Superior temporal gyrus (tissue), 1 donor: ENCODE results near the gene TINAG.

Source experiments
- DNase-seq: peaks from one replicate; pipeline ENCODE4 v3.0.0-alpha.2; 2016; ENCODE audit errors: extremely low spot score

Gene TINAG

DNA sequence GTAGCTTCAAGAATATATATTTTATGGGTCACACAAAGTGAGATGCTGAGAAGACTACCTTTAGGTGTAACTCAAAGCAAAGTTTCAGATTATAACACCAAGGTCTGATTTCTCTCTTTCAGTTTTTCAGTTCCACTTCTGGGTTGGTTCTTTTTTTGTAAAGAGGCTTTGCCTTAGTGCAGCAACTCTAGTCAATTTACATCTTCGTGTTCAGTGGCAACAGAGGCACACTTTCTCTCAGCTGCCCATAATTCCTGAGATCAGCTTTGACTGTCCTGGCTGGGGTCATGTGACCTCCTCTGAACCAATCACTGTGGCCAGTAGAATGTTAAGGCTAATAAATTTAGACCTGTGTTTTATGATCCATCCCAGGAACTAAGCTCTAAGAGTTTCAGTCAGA lies 120.2 kb downstream of the TINAG start:
- no peak for DNase-seq

DNA sequence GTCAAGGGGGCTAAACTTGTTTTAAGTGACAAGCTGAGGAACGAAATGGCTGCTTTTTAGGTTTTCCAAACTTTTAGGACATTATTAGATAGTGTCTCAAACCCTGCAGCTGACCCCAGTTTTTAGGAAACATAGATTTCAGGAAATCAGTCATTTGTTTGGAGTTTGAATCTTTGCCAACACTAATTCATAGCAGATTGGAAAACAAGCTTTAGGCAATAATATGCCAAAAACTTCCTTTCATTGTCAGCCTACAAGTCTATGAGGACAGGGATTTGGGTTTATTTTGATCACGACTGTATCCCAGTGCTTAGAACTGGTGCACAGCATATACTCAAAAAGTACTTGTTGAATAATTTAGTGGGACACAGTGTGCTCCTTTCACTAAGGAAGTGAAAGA lies 123.2 kb downstream of the TINAG start:
- DNase-seq: no peak
